ENCODE data around the gene SCAMP3. TPM values are rescaled to one million over a fixed set of nuclear protein-coding genes. Genes with fewer than 3 reads are reported as not detected.
"Not testable (repeated sequence)": the region's sequence is repeated elsewhere in the genome, so short reads cannot be mapped to it uniquely, and the experiment has no call there.

Gene SCAMP3
- 42.1 and 43.4 TPM in 2 replicates for total RNA-seq (2014; rRNA removed; shearing (Covaris generic))

- peak; percentile 99 for DNase-seq (ENCODE audit: low read depth)
These were observed at the start of gene SCAMP3 for GRCh38 chr1:155261852-155262673. Gene SCAMP3 (minus strand): TSS chr1:155262360. CDS start chr1:155262151, 209 bp downstream.

GRCh38 chr1:155309423-155310021 is 47.4 kb upstream of the SCAMP3 start:
- no peak for DNase-seq (ENCODE audit: low read depth)

- DNase-seq (ENCODE audit: low read depth): peak; percentile 100
These were observed 46.6 kb upstream of the SCAMP3 start, which contains the start of gene FDPS for GRCh38 chr1:155308493-155309422. Gene FDPS (plus strand): TSS chr1:155308866. CDS start chr1:155309790, 924 bp downstream.

GRCh38 chr1:155307247-155307740 is 45.1 kb upstream of the SCAMP3 start:
- DNase-seq (ENCODE audit: low read depth): peak; percentile 44

- DNase-seq (ENCODE audit: low read depth): no peak
These were observed 43.8 kb upstream of the SCAMP3 start for GRCh38 chr1:155305881-155306391.

- DNase-seq (ENCODE audit: low read depth): no peak
These were observed 42.5 kb upstream of the SCAMP3 start for GRCh38 chr1:155304558-155305063.

- DNase-seq (ENCODE audit: low read depth): no peak
These were observed 39.2 kb upstream of the SCAMP3 start, which contains the start of gene PKLR for GRCh38 chr1:155301342-155301841. Gene PKLR (minus strand): TSS chr1:155301438. CDS start chr1:155301395, 43 bp downstream.

- no peak for DNase-seq (ENCODE audit: low read depth)
These were observed 38.6 kb upstream of the SCAMP3 start for GRCh38 chr1:155300553-155301329.

GRCh38 chr1:155300024-155300423 is 37.9 kb upstream of the SCAMP3 start:
- no peak for DNase-seq (ENCODE audit: low read depth)

GRCh38 chr1:155297384-155297783 is 35.2 kb upstream of the SCAMP3 start:
- no peak for DNase-seq (ENCODE audit: low read depth)

GRCh38 chr1:155296661-155297060 is 34.5 kb upstream of the SCAMP3 start:
- DNase-seq (ENCODE audit: low read depth): no peak

GRCh38 chr1:155295942-155296267 is 33.7 kb upstream of the SCAMP3 start:
- no peak for DNase-seq (ENCODE audit: low read depth)

GRCh38 chr1:155295183-155295941 is 33.2 kb upstream of the SCAMP3 start:
- DNase-seq (ENCODE audit: low read depth): no peak

GRCh38 chr1:155294520-155295182 is 32.5 kb upstream of the SCAMP3 start:
- DNase-seq (ENCODE audit: low read depth): no peak

- DNase-seq (ENCODE audit: low read depth): no peak
These were observed 31.1 kb upstream of the SCAMP3 start for GRCh38 chr1:155293086-155293749.

GRCh38 chr1:155291006-155291405 is 28.8 kb upstream of the SCAMP3 start:
- DNase-seq (ENCODE audit: low read depth): not testable (repeated sequence)

GRCh38 chr1:155287987-155288543 is 25.9 kb upstream of the SCAMP3 start:
- DNase-seq (ENCODE audit: low read depth): no peak

- DNase-seq (ENCODE audit: low read depth): no peak
These were observed 24.4 kb upstream of the SCAMP3 start for GRCh38 chr1:155286544-155286943.

Data from Daoy (cell line).